ENCODE measurements around the gene DOK6. TPM values are rescaled to one million over a fixed set of nuclear protein-coding genes. Genes with fewer than 3 reads are reported as not detected.

DOK6 gene
- total and polyA plus RNA-seq, 2 donors (not counting 1 experiment from before 2014, with no cell fraction given) = not detected

DNA sequence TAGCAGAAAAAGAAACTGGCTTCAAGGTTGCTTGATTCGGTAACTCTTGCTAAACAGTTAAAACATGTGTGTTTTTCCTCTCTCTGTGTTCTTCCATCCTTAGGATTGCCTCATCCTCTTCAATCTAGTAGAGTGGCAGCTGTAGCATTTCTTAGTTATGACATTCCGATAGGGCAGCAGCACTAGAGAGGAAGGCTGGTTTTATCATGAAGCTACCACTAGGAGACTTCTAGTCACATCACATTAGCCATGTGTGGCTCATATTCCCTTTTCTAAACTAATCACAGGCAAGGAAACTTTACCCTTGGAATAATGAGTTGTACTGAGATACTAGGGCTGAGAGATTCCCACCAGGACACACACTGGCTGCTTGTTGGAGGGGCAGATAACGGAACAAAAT lies 187.6 kb downstream of the DOK6 start:
- H3K27ac Mint-ChIP-seq = no peak overlapping the region
- Histone ChIP-seq H3K4me2 (replicated peaks; ENCODE audit: low read depth, low read length, poor library complexity, severe bottlenecking) (no peak overlapping the region), H3K4me3 (ENCODE audit: control extremely low read depth in 1 of 5, extremely low read depth in 1 of 5, insufficient read depth in 1 of 5, low read depth in 2 of 5, low read length in 4 of 5) (no peak overlapping the region), H3K27me3 (replicated peaks in 1 of 4; ENCODE audit: control extremely low read depth in 1 of 4, control insufficient read depth in 3 of 4, insufficient read depth in 4 of 4, low read length in 3 of 4) (no peaks in the 10 kb centered on the region), H3K79me2 (ENCODE audit: control insufficient read depth, insufficient read depth, low read length) (no peaks in the 10 kb centered on the region), H3K9me3 (ENCODE audit: control extremely low read depth in 1 of 3, control insufficient read depth in 2 of 3, insufficient read depth in 1 of 3, low read length in 2 of 3) (peaks cover 0 to 4% (median 0%) of the 10 kb centered on the region in 3 donors), H4K20me1 (ENCODE audit: control insufficient read depth, insufficient read depth, low read length, poor library complexity, severe bottlenecking) (no peaks in the 10 kb centered on the region), H3K4me1 (ENCODE audit: control insufficient read depth in 2 of 2, insufficient read depth in 2 of 2, low read length in 2 of 2) (no peaks in the 10 kb centered on the region), H3K27ac (ENCODE audit: low read length in 2 of 2) (no peak overlapping the region), H3K9ac (ENCODE audit: low read length) (no peak overlapping the region), H2AFZ (ENCODE audit: insufficient read depth, low read depth, low read length, poor library complexity, severe bottlenecking) (no peak overlapping the region), H3K36me3 (replicated peaks in 1 of 2; ENCODE audit: control extremely low read depth in 1 of 2, control insufficient read depth in 1 of 2, extremely low read depth in 1 of 2, insufficient read depth in 2 of 2, low read length in 1 of 2) (no peaks in the 10 kb centered on the region)
- no peaks in the 10 kb centered on the region for H3K4me1 Mint-ChIP-seq
- no peaks in the 10 kb centered on the region for H3K9me3 Mint-ChIP-seq (ENCODE audit: insufficient read depth)
- WGBS (ENCODE audit: insufficient coverage) = no CpG with 5 or more reads among the region's 3 CpGs
- no peaks in the 10 kb centered on the region for H3K27me3 Mint-ChIP-seq
- TF ChIP-seq, protein P1, sequence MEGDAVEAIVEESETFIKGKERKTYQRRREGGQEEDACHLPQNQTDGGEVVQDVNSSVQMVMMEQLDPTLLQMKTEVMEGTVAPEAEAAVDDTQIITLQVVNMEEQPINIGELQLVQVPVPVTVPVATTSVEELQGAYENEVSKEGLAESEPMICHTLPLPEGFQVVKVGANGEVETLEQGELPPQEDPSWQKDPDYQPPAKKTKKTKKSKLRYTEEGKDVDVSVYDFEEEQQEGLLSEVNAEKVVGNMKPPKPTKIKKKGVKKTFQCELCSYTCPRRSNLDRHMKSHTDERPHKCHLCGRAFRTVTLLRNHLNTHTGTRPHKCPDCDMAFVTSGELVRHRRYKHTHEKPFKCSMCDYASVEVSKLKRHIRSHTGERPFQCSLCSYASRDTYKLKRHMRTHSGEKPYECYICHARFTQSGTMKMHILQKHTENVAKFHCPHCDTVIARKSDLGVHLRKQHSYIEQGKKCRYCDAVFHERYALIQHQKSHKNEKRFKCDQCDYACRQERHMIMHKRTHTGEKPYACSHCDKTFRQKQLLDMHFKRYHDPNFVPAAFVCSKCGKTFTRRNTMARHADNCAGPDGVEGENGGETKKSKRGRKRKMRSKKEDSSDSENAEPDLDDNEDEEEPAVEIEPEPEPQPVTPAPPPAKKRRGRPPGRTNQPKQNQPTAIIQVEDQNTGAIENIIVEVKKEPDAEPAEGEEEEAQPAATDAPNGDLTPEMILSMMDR (IDR thresholded peaks at IDR 0.05) = no peak
- TF ChIP-seq EZH2 (IDR thresholded peaks at IDR 0.05; ENCODE audit: borderline replicate concordance, insufficient read depth, low read depth, low read length, poor library complexity, severe bottlenecking) = no peak
- intact Hi-C loops (cut with micrococcal nuclease) = no loop called here
- no peak overlapping the region for H3K4me3 Mint-ChIP-seq
- POLR2A ChIA-PET = no interaction called here
- ATAC-seq (ENCODE audit: low read depth) (no peak), DNase-seq (no peak)
- CTCF ChIA-PET = interaction anchor here (1.0 kb wide), 1 partner anchor 8 kb away, joined by 3 read pairs; no protein-coding TSS in a partner anchor

DNA sequence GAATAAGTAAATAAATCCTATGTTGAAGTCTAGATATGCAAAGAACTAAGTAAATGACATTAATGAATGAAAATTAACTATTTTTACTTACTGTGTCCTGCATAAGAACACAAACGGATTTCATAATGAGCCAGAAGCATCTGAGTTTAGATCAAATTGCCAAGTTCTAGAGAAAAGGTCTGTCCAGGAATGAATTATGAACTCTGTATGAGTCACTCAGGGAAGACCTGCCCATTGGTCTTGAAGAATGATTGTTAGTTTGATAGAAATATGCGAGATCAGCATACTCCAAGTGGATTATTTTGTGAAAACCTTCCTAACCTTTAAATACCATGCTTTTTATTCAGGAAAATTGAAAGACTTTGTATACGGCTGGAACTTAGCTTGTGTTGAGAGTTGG lies 189.5 kb downstream of the DOK6 start:
- TF ChIP-seq, protein P1 (IDR thresholded peaks at IDR 0.05) = no peak
- TF ChIP-seq EZH2 (IDR thresholded peaks at IDR 0.05; ENCODE audit: borderline replicate concordance, insufficient read depth, low read depth, low read length, poor library complexity, severe bottlenecking) = no peak
- Histone ChIP-seq H3K27me3 (replicated peaks in 1 of 4; ENCODE audit: control extremely low read depth in 1 of 4, control insufficient read depth in 3 of 4, insufficient read depth in 4 of 4, low read length in 3 of 4) (no peaks in the 10 kb centered on the region), H4K20me1 (ENCODE audit: control insufficient read depth, insufficient read depth, low read length, poor library complexity, severe bottlenecking) (no peaks in the 10 kb centered on the region), H3K36me3 (replicated peaks in 1 of 2; ENCODE audit: control extremely low read depth in 1 of 2, control insufficient read depth in 1 of 2, extremely low read depth in 1 of 2, insufficient read depth in 2 of 2, low read length in 1 of 2) (no peaks in the 10 kb centered on the region), H3K4me3 (ENCODE audit: control extremely low read depth in 1 of 5, extremely low read depth in 1 of 5, insufficient read depth in 1 of 5, low read depth in 2 of 5, low read length in 4 of 5) (no peak overlapping the region), H3K9me3 (ENCODE audit: control extremely low read depth in 1 of 3, control insufficient read depth in 2 of 3, insufficient read depth in 1 of 3, low read length in 2 of 3) (no peaks in the 10 kb centered on the region), H3K9ac (ENCODE audit: low read length) (no peak overlapping the region), H2AFZ (ENCODE audit: insufficient read depth, low read depth, low read length, poor library complexity, severe bottlenecking) (no peak overlapping the region), H3K4me2 (replicated peaks; ENCODE audit: low read depth, low read length, poor library complexity, severe bottlenecking) (no peak overlapping the region), H3K79me2 (ENCODE audit: control insufficient read depth, insufficient read depth, low read length) (no peaks in the 10 kb centered on the region), H3K27ac (ENCODE audit: low read length in 2 of 2) (no peak overlapping the region), H3K4me1 (ENCODE audit: control insufficient read depth in 2 of 2, insufficient read depth in 2 of 2, low read length in 2 of 2) (no peaks in the 10 kb centered on the region)
- WGBS (ENCODE audit: insufficient coverage) = 100% methylated on average over 1 of the region's 3 CpGs
- DNase-seq (no peak), ATAC-seq (ENCODE audit: low read depth) (no peak)
- POLR2A ChIA-PET = no interaction called here
- Mint-ChIP-seq H3K4me1 (no peaks in the 10 kb centered on the region), H3K27ac (no peak overlapping the region), H3K4me3 (no peak overlapping the region), H3K27me3 (no peaks in the 10 kb centered on the region), H3K9me3 (ENCODE audit: insufficient read depth) (no peaks in the 10 kb centered on the region)
- CTCF ChIA-PET = no interaction called here
- intact Hi-C loops (cut with micrococcal nuclease) = no loop called here

All from B cell (primary cell).